GM12874 (cell line): ENCODE results near the gene NFATC2IP.
A peak's percentile ranks its signal among the peaks of the same experiment; 100 is the strongest.

ENCODE experiments used
- CTCF ChIP-seq: IDR thresholded peaks from 2 replicates; pipeline ENCODE4 v1.5.1; 2011; ENCODE audit warnings: low read depth, mild to moderate bottlenecking, control low read depth, low read length, moderate library complexity; ENCODE audit not compliant: insufficient read depth

Gene NFATC2IP

GRCh38 chr16:28981517-28981916, 30.8 kb downstream of the NFATC2IP start:
- peak; percentile 85 for TF ChIP-seq CTCF

GRCh38 chr16:28982418-28982817, 31.7 kb downstream of the NFATC2IP start:
- TF ChIP-seq CTCF: no peak

GRCh38 chr16:28982949-28983348, 32.2 kb downstream of the NFATC2IP start:
- TF ChIP-seq CTCF: no peak

- no peak for TF ChIP-seq CTCF
These were observed 32.9 kb downstream of the NFATC2IP start for GRCh38 chr16:28983644-28984043.

GRCh38 chr16:28984091-28984490, 33.4 kb downstream of the NFATC2IP start:
- TF ChIP-seq CTCF: no peak

GRCh38 chr16:28984619-28985135, 33.9 kb downstream of the NFATC2IP start, which contains the start of gene LAT:
LAT (plus strand) TSS chr16:28985052; CDS start chr16:28985418, 366 bp downstream.
- TF ChIP-seq CTCF: no peak

- TF ChIP-seq CTCF: no peak
These were observed 34.7 kb downstream of the NFATC2IP start for GRCh38 chr16:28985211-28986041.
